IMR-90 (cell line): ENCODE results near the gene SGSH. TPM values are rescaled to one million over a fixed set of nuclear protein-coding genes. Genes with fewer than 3 reads are reported as not detected.

Experiments used
- ATAC-seq: fragments of 200-7000 bp; cut with Tn5 transposase; 2 replicates; pipeline ENCODE4 v1.9.1; 2020; ENCODE audit warnings: low read depth, mild to moderate bottlenecking, moderate library complexity
- BruUV-seq: library from RNA; stranded (reverse); fragments of 400-500 nt; replicated peaks from 2 replicates; lab custom pipeline; 2021; lab: Mats Ljungman, UMichigan
- CTCF ChIA-PET: fragments of 300-600 bp; formaldehyde crosslinking; extraction: SDS; loops from one replicate; lab custom pipeline; 2021; ENCODE audit warnings: antibody characterized with exemption; lab: Yijun Ruan, JAX
- POLR2A ChIA-PET: fragments of 300-600 bp; sonication (Branson Sonifier 250); formaldehyde crosslinking; loops from one replicate; lab custom pipeline; 2022; ENCODE audit warnings: antibody characterized with exemption; ENCODE audit not compliant: unreplicated experiment; lab: Charles Lee
- DNase-seq: peaks from one replicate; pipeline ENCODE4 v3.0.0; 2013
- H2AFZ ChIP-seq: replicated peaks from 2 replicates; pipeline ENCODE3; 2013; ENCODE audit warnings: low read length, mild to moderate bottlenecking; ENCODE audit not compliant: poor library complexity
- H2AK5ac ChIP-seq: 2 replicates; pipeline ENCODE4 v1.6.1; 2013; ENCODE audit warnings: low read depth, low read length, inconsistent platforms
- H2AK9ac ChIP-seq: replicated peaks from 2 replicates; pipeline ENCODE3; 2013; ENCODE audit warnings: mild to moderate bottlenecking, low read depth, low read length, moderate library complexity; ENCODE audit not compliant: poor library complexity
- H2BK120ac ChIP-seq: 2 replicates; pipeline ENCODE4 v1.6.1; 2013; ENCODE audit warnings: low read depth, low read length, inconsistent platforms
- H2BK15ac ChIP-seq: 3 replicates; pipeline ENCODE4 v1.6.1; 2013; ENCODE audit warnings: low read depth, low read length, inconsistent platforms
- H2BK20ac ChIP-seq: 2 replicates; pipeline ENCODE4 v1.6.1; 2013; ENCODE audit warnings: low read depth, mild to moderate bottlenecking, inconsistent platforms, low read length, moderate library complexity
- H2BK5ac ChIP-seq: 2 replicates; pipeline ENCODE4 v1.6.1; 2013; ENCODE audit warnings: mild to moderate bottlenecking, low read depth, low read length, inconsistent platforms; ENCODE audit not compliant: poor library complexity, severe bottlenecking
- H3K14ac ChIP-seq: replicated peaks from 2 replicates; pipeline ENCODE4 v1.6.1; 2013; ENCODE audit warnings: low read depth, low read length, inconsistent platforms
- H3K18ac ChIP-seq: 2 replicates; pipeline ENCODE4 v1.6.1; 2013; ENCODE audit warnings: low read depth, low read length, control low read depth
- H3K23ac ChIP-seq: 2 replicates; pipeline ENCODE4 v1.6.1; 2013; ENCODE audit warnings: low read depth, low read length, inconsistent platforms
- H3K27ac ChIP-seq: 2 replicates; pipeline ENCODE4 v1.5.1; 2013; ENCODE audit warnings: mild to moderate bottlenecking, control low read depth, low read length; ENCODE audit not compliant: insufficient read depth
- H3K27me3 ChIP-seq: 2 replicates; pipeline ENCODE4 v1.6.1; 2013; ENCODE audit warnings: low read length; ENCODE audit not compliant: control insufficient read depth, insufficient read depth
- H3K36me3 ChIP-seq: 2 replicates; pipeline ENCODE4 v1.6.1; 2013; ENCODE audit warnings: low read length, mixed read lengths; ENCODE audit not compliant: control insufficient read depth, insufficient read depth
- H3K4ac ChIP-seq: 2 replicates; pipeline ENCODE4 v1.6.1; 2013; ENCODE audit warnings: low read depth, low read length, inconsistent platforms
- H3K4me1 ChIP-seq: 2 replicates; pipeline ENCODE4 v1.6.1; 2013; ENCODE audit warnings: low read length, mixed read lengths; ENCODE audit not compliant: control insufficient read depth, insufficient read depth
- H3K4me2 ChIP-seq: 2 replicates; pipeline ENCODE4 v1.6.1; 2013; ENCODE audit warnings: low read depth, mild to moderate bottlenecking, control low read depth, low read length, moderate library complexity
- H3K4me3 ChIP-seq: 2 replicates; pipeline ENCODE4 v1.5.1; 2013; ENCODE audit warnings: low read depth, mild to moderate bottlenecking, control low read depth, low read length, moderate library complexity; ENCODE audit not compliant: insufficient read depth
- H3K56ac ChIP-seq: 2 replicates; pipeline ENCODE4 v1.6.1; 2013; ENCODE audit warnings: low read length, inconsistent platforms; ENCODE audit not compliant: insufficient read depth; ENCODE audit errors: extremely low read depth
- H3K79me1 ChIP-seq, 2 experiments: 2 replicates each; pipeline ENCODE4 v1.6.1; 2013; ENCODE audit warnings: low read length in 2 of 2, inconsistent platforms in 1 of 2, low read depth in 1 of 2
- H3K9ac ChIP-seq: 2 replicates; pipeline ENCODE4 v1.6.1; 2013; ENCODE audit warnings: low read depth, low read length, control low read depth
- H3K9me1 ChIP-seq: 2 replicates; pipeline ENCODE4 v1.6.1; 2013; ENCODE audit warnings: low read length, inconsistent platforms; ENCODE audit not compliant: insufficient read depth
- H3K9me3 ChIP-seq: 2 replicates; pipeline ENCODE4 v1.6.1; 2013; ENCODE audit warnings: low read length; ENCODE audit not compliant: control insufficient read depth, insufficient read depth
- H4K20me1 ChIP-seq: 2 replicates; pipeline ENCODE4 v1.6.1; 2013; ENCODE audit warnings: low read length, inconsistent platforms; ENCODE audit not compliant: insufficient read depth
- H4K5ac ChIP-seq: 2 replicates; pipeline ENCODE4 v1.6.1; 2013; ENCODE audit warnings: mild to moderate bottlenecking, low read depth, low read length, control low read depth
- H4K8ac ChIP-seq, 2 experiments: 2 replicates each; pipeline ENCODE4 v1.6.1; 2013; ENCODE audit warnings: low read depth in 2 of 2, low read length in 2 of 2, control low read depth in 1 of 2, inconsistent platforms in 1 of 2
- H4K91ac ChIP-seq: 2 replicates; pipeline ENCODE4 v1.6.1; 2013; ENCODE audit warnings: low read depth, low read length, inconsistent platforms; ENCODE audit not compliant: insufficient read depth
- BHLHE40 ChIP-seq: fragments of 150-350 bp; IDR thresholded peaks from 2 replicates; pipeline ENCODE4 v1.6.1; 2016; ENCODE audit warnings: mild to moderate bottlenecking, low read depth, low read length
- POLR2A ChIP-seq: IDR thresholded peaks from 2 replicates; pipeline ENCODE4 v1.6.1; 2012; ENCODE audit warnings: mild to moderate bottlenecking, low read depth, low read length
- WGBS, 2 experiments: methylation state at CpG; one replicate each; pipeline versions ENCODE4 v1.1.5 to v1.1.7; 2013; ENCODE audit warnings: missing lambda C conversion rate in 2 of 2; ENCODE audit not compliant: insufficient read length in 1 of 2; ENCODE audit errors: extremely low coverage in 2 of 2; 5-methylcytosine and 5-hydroxymethylcytosine counted together
- dilution Hi-C: fragments of 300-500 bp; cut with HindIII; formaldehyde crosslinking; loops from one replicate; pipeline ENCODE4 v1.14.3; 2018; ENCODE audit warnings: low sequenced_read_pairs; ENCODE audit not compliant: unreplicated experiment
- in situ Hi-C: fragments of 300-500 bp; cut with MboI; formaldehyde crosslinking; loops from 3 replicates; pipeline ENCODE4 v1.14.3; 2019; ENCODE audit warnings: low sequenced_read_pairs, inconsistent platforms, mixed read lengths
- intact Hi-C: fragments of 100-400 bp; cut with micrococcal nuclease; formaldehyde crosslinking; loops from 2 replicates; pipeline ENCODE4 v1.10.0; 2022
- polyA plus RNA-seq, 3 experiments: library from polyadenylated mRNA; depleted of rRNA; stranded (reverse); fragments of >200 nt; gene quantifications; 2 replicates each; pipeline ENCODE4 v1.2.3, GENCODE V29; 2012; ENCODE audit warnings: low replicate concordance in 1 of 3
- total RNA-seq: library from RNA; depleted of rRNA; stranded (reverse); fragments of >200 nt; gene quantifications from 2 replicates; pipeline ENCODE4 v1.2.3, GENCODE V29; 2012

SGSH gene
- total and polyA plus RNA-seq, 2 of the 4 experiments (the other 2 are of a cell fraction): 3.0 to 41.5 TPM

DNA sequence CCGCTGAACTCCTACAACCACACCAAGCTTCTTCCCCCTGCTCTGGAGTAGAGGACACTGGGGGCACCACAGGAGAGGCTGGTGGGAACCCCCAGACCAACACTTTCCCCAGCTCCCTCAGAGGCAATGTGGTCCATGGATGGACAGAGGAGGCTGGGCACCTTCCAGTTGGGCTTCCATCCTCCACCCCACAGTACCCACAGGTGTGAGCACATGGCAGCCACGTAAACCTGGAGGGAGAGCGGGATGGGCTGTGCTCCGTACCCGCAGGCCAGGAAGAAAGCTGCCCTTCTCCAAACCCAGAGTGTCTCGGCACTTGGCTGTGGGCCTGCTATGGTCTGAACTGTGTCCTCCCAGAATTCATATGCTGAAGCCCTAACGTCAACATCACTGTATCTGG lies 1.7 kb downstream of the SGSH start:
- intact Hi-C loops: no loop called here
- POLR2A ChIA-PET: no interaction called here

More for the DNA sequence above, 1.7 kb downstream of the SGSH start:
- H3K18ac ChIP-seq: no peak overlapping the region
- H3K27me3 ChIP-seq: no peaks in the 10 kb centered on the region
- H2AK9ac ChIP-seq: peak overlapping the region; percentile 88
- no peak overlapping the region for H3K9ac ChIP-seq
- TF ChIP-seq BHLHE40 (no peak), POLR2A (no peak)
- peaks cover 24% of the 10 kb centered on the region for H3K9me1 ChIP-seq
- H2BK15ac ChIP-seq: no peak overlapping the region
- H2AFZ ChIP-seq: no peak overlapping the region
- H3K4me3 ChIP-seq: no peak overlapping the region
- H2AK5ac ChIP-seq: peak overlapping the region; percentile 80
- H3K4ac ChIP-seq: no peak overlapping the region
- H4K91ac ChIP-seq: no peak overlapping the region
- BruUV-seq: no TSS peak
- ATAC-seq (no peak), DNase-seq (no peak)
- H3K9me3 ChIP-seq: no peaks in the 10 kb centered on the region
- in situ Hi-C loops (no loop called here), dilution Hi-C loops (no loop called here)
- H4K8ac ChIP-seq: no peak overlapping the region
- no peak overlapping the region for H3K56ac ChIP-seq
- CTCF ChIA-PET: no interaction called here
- no peak overlapping the region for H2BK20ac ChIP-seq
- no peak overlapping the region for H2BK5ac ChIP-seq
- H3K36me3 ChIP-seq: peaks cover 45% of the 10 kb centered on the region
- peaks cover 22 to 59% of the 10 kb centered on the region in 2 experiments for H3K79me1 ChIP-seq
- no peak overlapping the region for H4K5ac ChIP-seq
- H3K14ac ChIP-seq: no peak overlapping the region
- peaks cover 6% of the 10 kb centered on the region; the same call in 1 of the 2 replicates for H3K4me1 ChIP-seq
- no peak overlapping the region for H3K23ac ChIP-seq
- H4K20me1 ChIP-seq: peaks cover 33% of the 10 kb centered on the region
- no peak overlapping the region for H3K4me2 ChIP-seq
- 100% methylated on average over 1 of the region's 7 CpGs; no CpG with 5 or more reads in 1 of the 2 experiments for WGBS, 2 experiments
- H3K27ac ChIP-seq: no peak overlapping the region
- no peak overlapping the region for H2BK120ac ChIP-seq
